HepG2 (cell line): ENCODE measurements around the gene BACH1. TPM values are rescaled to one million over a fixed set of nuclear protein-coding genes. Genes with fewer than 3 reads are reported as not detected.

Experiments used
- BCL6 ChIP-seq: IDR thresholded peaks from 2 replicates; pipeline ENCODE4 v1.6.1; 2016; ENCODE audit warnings: missing genetic modification reagents, missing compliant biosample characterization
- CBFB ChIP-seq: sonication (generic); formaldehyde crosslinking; IDR thresholded peaks from 2 replicates; pipeline ENCODE4 v1.4.0; 2020; ENCODE audit warnings: missing genetic modification reagents
- ESRRA ChIP-seq: sonication (generic); formaldehyde crosslinking; IDR thresholded peaks from 2 replicates; pipeline ENCODE4 v1.5.1; 2020; ENCODE audit warnings: mild to moderate bottlenecking, low read depth, missing genetic modification reagents
- FOSL1 ChIP-seq: sonication (generic); formaldehyde crosslinking; IDR thresholded peaks from 2 replicates; pipeline ENCODE4 v1.9.0; 2021; ENCODE audit warnings: missing genetic modification reagents, borderline replicate concordance
- FOXC1 ChIP-seq: sonication (generic); formaldehyde crosslinking; IDR thresholded peaks from 2 replicates; pipeline ENCODE4 v1.8.0; 2022; ENCODE audit warnings: mild to moderate bottlenecking, missing genetic modification reagents, borderline replicate concordance
- HMGXB4 ChIP-seq, 2 experiments: sonication (generic) in 1 of 2; formaldehyde crosslinking in 1 of 2; IDR thresholded peaks; 2 replicates each; pipeline versions ENCODE4 v1.4.0 to v1.6.1; 2018 to 2020; ENCODE audit warnings: missing genetic modification reagents in 2 of 2, borderline replicate concordance in 1 of 2, low read depth in 1 of 2, mild to moderate bottlenecking in 1 of 2, missing biosample characterization in 1 of 2
- HOXA7 ChIP-seq: sonication (generic); formaldehyde crosslinking; IDR thresholded peaks from 2 replicates; pipeline ENCODE4 v1.8.1; 2022; ENCODE audit warnings: mild to moderate bottlenecking, missing genetic modification reagents, moderate library complexity
- HOXD1 ChIP-seq: sonication (generic); formaldehyde crosslinking; IDR thresholded peaks from 2 replicates; pipeline ENCODE4 v1.5.0; 2020; ENCODE audit warnings: missing genetic modification reagents
- MAFG ChIP-seq: sonication (generic); formaldehyde crosslinking; IDR thresholded peaks from 2 replicates; pipeline ENCODE4 v1.5.1; 2020; ENCODE audit warnings: mild to moderate bottlenecking, missing genetic modification reagents
- RXRB ChIP-seq: IDR thresholded peaks from 2 replicates; pipeline ENCODE4 v1.6.1; 2016; ENCODE audit warnings: borderline replicate concordance, missing genetic modification reagents, missing compliant biosample characterization
- SIX1 ChIP-seq: sonication (generic); formaldehyde crosslinking; IDR thresholded peaks from 2 replicates; pipeline ENCODE4 v1.4.0; 2020; ENCODE audit warnings: missing genetic modification reagents, borderline replicate concordance
- SKI ChIP-seq: fragments of 450-650 bp; IDR thresholded peaks from one replicate; pipeline ENCODE4 v1.6.1; 2018; ENCODE audit warnings: mild to moderate bottlenecking; ENCODE audit not compliant: partially characterized antibody
- U2AF2 ChIP-seq: fragments of 200-400 bp; formaldehyde crosslinking; IDR thresholded peaks from 2 replicates; pipeline ENCODE4 v1.6.1; 2017; ENCODE audit warnings: low read depth, mild to moderate bottlenecking, low read length
- YY1 ChIP-seq: IDR thresholded peaks from 2 replicates; pipeline ENCODE4 v1.6.1; 2011; ENCODE audit warnings: low read length, low read depth, moderate library complexity, mild to moderate bottlenecking; ENCODE audit not compliant: insufficient read depth, insufficient replicate concordance
- ZC3H13 ChIP-seq: sonication (generic); formaldehyde crosslinking; IDR thresholded peaks from 2 replicates; pipeline ENCODE4 v1.8.1; 2023; ENCODE audit warnings: mild to moderate bottlenecking, missing genetic modification reagents, moderate library complexity
- ZNF143 ChIP-seq: sonication (generic); formaldehyde crosslinking; IDR thresholded peaks from 2 replicates; pipeline ENCODE4 v1.4.0; 2020; ENCODE audit warnings: missing genetic modification reagents
- ZNF3 ChIP-seq: IDR thresholded peaks from 2 replicates; pipeline ENCODE4 v1.7.0; 2017; ENCODE audit warnings: inconsistent platforms
- ZNF367 ChIP-seq: sonication (generic); formaldehyde crosslinking; IDR thresholded peaks from 2 replicates; pipeline ENCODE4 v1.4.0; 2020; ENCODE audit warnings: missing genetic modification reagents, borderline replicate concordance
- ZNF414 ChIP-seq: sonication (generic); formaldehyde crosslinking; IDR thresholded peaks from 2 replicates; pipeline ENCODE4 v1.5.0; 2020; ENCODE audit warnings: missing genetic modification reagents
- ZNF451 ChIP-seq: sonication (generic); formaldehyde crosslinking; IDR thresholded peaks from 2 replicates; pipeline ENCODE4 v1.5.0; 2020; ENCODE audit warnings: mild to moderate bottlenecking, missing genetic modification reagents
- ZNF468 ChIP-seq: sonication (generic); formaldehyde crosslinking; IDR thresholded peaks from 2 replicates; pipeline ENCODE4 v1.8.0; 2022; ENCODE audit warnings: mild to moderate bottlenecking, moderate library complexity, missing genetic modification reagents
- ZNF691 ChIP-seq: sonication (generic); formaldehyde crosslinking; IDR thresholded peaks from 2 replicates; pipeline ENCODE4 v1.4.0; 2020; ENCODE audit warnings: missing genetic modification reagents, low read depth, mild to moderate bottlenecking, borderline replicate concordance
- ZNF761 ChIP-seq: sonication (generic); formaldehyde crosslinking; conservative IDR thresholded peaks from 2 replicates; pipeline ENCODE4 v1.4.0; 2020; ENCODE audit warnings: mild to moderate bottlenecking, missing genetic modification reagents
- ZNF766 ChIP-seq: sonication (generic); formaldehyde crosslinking; IDR thresholded peaks from 2 replicates; pipeline ENCODE4 v1.5.0; 2020; ENCODE audit warnings: missing genetic modification reagents, borderline replicate concordance
- ZSCAN20 ChIP-seq: sonication (generic); formaldehyde crosslinking; IDR thresholded peaks from 2 replicates; pipeline ENCODE4 v1.4.0; 2020; ENCODE audit warnings: missing genetic modification reagents, mild to moderate bottlenecking, borderline replicate concordance
- polyA plus RNA-seq, 8 experiments: library from polyadenylated mRNA; depleted of rRNA in 3 of 8; stranded (reverse) in 7 of 8; unstranded in 1 of 8; fragments of >200 nt; fragmentation: Illumina TruSeq in 4 of 8; extraction: Trizol in 4 of 8; gene quantifications; 2 replicates each; pipeline versions ENCODE4 v1.2.1 to v1.2.3, GENCODE V29; 2011 to 2016; ENCODE audit warnings: low read depth in 4 of 8, missing spikeins in 1 of 8, mixed read lengths in 1 of 8; ENCODE audit not compliant: insufficient read depth in 1 of 8
- total RNA-seq, 5 experiments: library from RNA; depleted of rRNA; stranded (reverse); fragments of >200 nt; fragmentation: Illumina TruSeq; extraction: Trizol; gene quantifications; 2 replicates each; pipeline ENCODE4 v1.2.3, GENCODE V29; 2016; ENCODE audit warnings: low read depth in 1 of 5

BACH1 gene
- total and polyA plus RNA-seq, 2 of the 13 experiments (the other 11 are each of a cell fraction or from before 2014, with no cell fraction given): 16.5 to 51.7 TPM

- TF ChIP-seq YY1: peak; percentile 35
- 0 out of 2 replicates have a peak, but pooled peaks have one; percentile 24 for TF ChIP-seq ZNF766 (CRISPR knock-in tag)
- TF ChIP-seq BCL6 (CRISPR knock-in tag): 0 out of 2 replicates have a peak, but pooled peaks have one; percentile 5
- no peak for TF ChIP-seq ZNF468
- TF ChIP-seq HOXD1: peak; percentile 35; the same call in 1 of the 2 replicates
- TF ChIP-seq SIX1 (CRISPR knock-in tag): no peak
- no peak for TF ChIP-seq MAFG
- TF ChIP-seq SKI: no peak
- TF ChIP-seq ZSCAN20 (CRISPR knock-in tag): peak; percentile 43; the same call in 1 of the 2 replicates
- no peak for TF ChIP-seq ZC3H13 (CRISPR knock-in tag)
- TF ChIP-seq HOXA7: no peak
- 0 out of 2 replicates have a peak, but pooled peaks have one; percentile 52 for TF ChIP-seq ZNF414 (CRISPR knock-in tag)
- TF ChIP-seq ZNF761 (CRISPR knock-in tag): peak; percentile 82; the same call in 1 of the 2 replicates
- peak in 1 of 2 experiments; percentile 58; a peak in 2 of 4 replicates for TF ChIP-seq HMGXB4 (CRISPR knock-in tag; IDR thresholded peaks at IDR 0.05; ENCODE audit: borderline replicate concordance in 1 of 2, low read depth in 1 of 2)
- no peak for TF ChIP-seq ZNF143 (CRISPR knock-in tag)
- 0 out of 2 replicates have a peak, but pooled peaks have one; percentile 18 for TF ChIP-seq CBFB (CRISPR knock-in tag)
- no peak for TF ChIP-seq ZNF451
- TF ChIP-seq ZNF691 (CRISPR knock-in tag): peak; percentile 47; the same call in 1 of the 2 replicates
- TF ChIP-seq FOXC1: no peak
- 0 out of 2 replicates have a peak, but pooled peaks have one; percentile 41 for TF ChIP-seq FOSL1 (CRISPR knock-in tag)
- no peak for TF ChIP-seq ESRRA (CRISPR knock-in tag)
- TF ChIP-seq U2AF2: no peak
- TF ChIP-seq RXRB: no peak
- no peak for TF ChIP-seq ZNF367
- TF ChIP-seq ZNF3 (CRISPR knock-in tag): no peak
These were observed at the start of gene BACH1 (continued) for GRCh38 chr21:29298348-29299045.
